Smooth muscle cell (in vitro differentiated cells): ENCODE data around the gene RAB11FIP4. TPM values are rescaled to one million over a fixed set of nuclear protein-coding genes. Genes with fewer than 3 reads are reported as not detected.

Experiments used
- DNase-seq: peaks from one replicate; lab custom pipeline; 2025; ENCODE audit not compliant: unreplicated experiment; lab: John Stamatoyannopoulos, UW
- H2AFZ ChIP-seq: fragments of 200-600 bp; sonication (generic); 2 replicates; pipeline ENCODE4 v1.6.0; 2016; ENCODE audit warnings: antibody characterized with exemption, low read depth, mild to moderate bottlenecking
- H3F3A ChIP-seq: fragments of 200-600 bp; sonication (generic); 2 replicates; pipeline ENCODE4 v1.6.0; 2017; ENCODE audit warnings: antibody characterized with exemption, low read depth
- H3K27ac ChIP-seq: fragments of 200-600 bp; sonication (generic); 2 replicates; pipeline ENCODE4 v1.5.1; 2016; ENCODE audit warnings: low read depth, mild to moderate bottlenecking
- H3K27me3 ChIP-seq: fragments of 200-600 bp; sonication (generic); 2 replicates; pipeline ENCODE4 v1.6.1; 2016; ENCODE audit warnings: low read depth, mild to moderate bottlenecking
- H3K36me3 ChIP-seq: fragments of 200-600 bp; sonication (generic); 2 replicates; pipeline ENCODE4 v1.5.1; 2016; ENCODE audit warnings: low read depth
- H3K4me1 ChIP-seq: fragments of 200-600 bp; sonication (generic); 2 replicates; pipeline ENCODE4 v1.5.1; 2016; ENCODE audit warnings: low read depth
- H3K4me2 ChIP-seq: fragments of 200-600 bp; sonication (generic); 2 replicates; pipeline ENCODE4 v1.6.0; 2016; ENCODE audit warnings: mild to moderate bottlenecking
- H3K4me3 ChIP-seq: fragments of 200-600 bp; sonication (generic); 2 replicates; pipeline ENCODE4 v1.5.1; 2016; ENCODE audit warnings: mild to moderate bottlenecking
- H3K79me2 ChIP-seq: fragments of 200-600 bp; sonication (generic); 2 replicates; pipeline ENCODE4 v1.6.0; 2016; ENCODE audit warnings: low read depth, mild to moderate bottlenecking
- H3K9ac ChIP-seq: fragments of 200-600 bp; sonication (generic); 2 replicates; pipeline ENCODE4 v1.6.0; 2016; ENCODE audit warnings: low read depth
- H3K9me3 ChIP-seq: fragments of 200-600 bp; sonication (generic); replicated peaks from 2 replicates; pipeline ENCODE4 v1.5.1; 2016; ENCODE audit warnings: low read depth
- H4K20me1 ChIP-seq: fragments of 200-600 bp; sonication (generic); 2 replicates; pipeline ENCODE4 v1.6.0; 2016; ENCODE audit warnings: low read depth
- WGBS: methylation state at CpG from one replicate; pipeline ENCODE4 v1.1.7; 2016; ENCODE audit warnings: low lambda C conversion rate; 5-methylcytosine and 5-hydroxymethylcytosine counted together
- polyA plus RNA-seq: library from polyadenylated mRNA; unstranded; fragments of >200 nt; fragmentation: Nextera tagmentation; extraction: Ambion mirVana; gene quantifications from 2 replicates; pipeline ENCODE4 v1.2.1, GENCODE V29; 2016
- total RNA-seq: library from RNA; depleted of rRNA; stranded (reverse); fragments of >200 nt; gene quantifications from 2 replicates; pipeline ENCODE4 v1.2.3, GENCODE V29; 2014
- TF ChIP-seq, protein P1 (sequence below): fragments of 200-600 bp; sonication (generic); IDR thresholded peaks from 2 replicates; pipeline ENCODE4 v1.5.1; 2017; ENCODE audit warnings: borderline replicate concordance, mild to moderate bottlenecking, antibody characterized with exemption; ENCODE audit not compliant: insufficient read depth, poor library complexity, severe bottlenecking

Gene RAB11FIP4
- total and polyA plus RNA-seq, 2 experiments from 2014 or later, result 0.42 to 2.9 TPM

DNA sequence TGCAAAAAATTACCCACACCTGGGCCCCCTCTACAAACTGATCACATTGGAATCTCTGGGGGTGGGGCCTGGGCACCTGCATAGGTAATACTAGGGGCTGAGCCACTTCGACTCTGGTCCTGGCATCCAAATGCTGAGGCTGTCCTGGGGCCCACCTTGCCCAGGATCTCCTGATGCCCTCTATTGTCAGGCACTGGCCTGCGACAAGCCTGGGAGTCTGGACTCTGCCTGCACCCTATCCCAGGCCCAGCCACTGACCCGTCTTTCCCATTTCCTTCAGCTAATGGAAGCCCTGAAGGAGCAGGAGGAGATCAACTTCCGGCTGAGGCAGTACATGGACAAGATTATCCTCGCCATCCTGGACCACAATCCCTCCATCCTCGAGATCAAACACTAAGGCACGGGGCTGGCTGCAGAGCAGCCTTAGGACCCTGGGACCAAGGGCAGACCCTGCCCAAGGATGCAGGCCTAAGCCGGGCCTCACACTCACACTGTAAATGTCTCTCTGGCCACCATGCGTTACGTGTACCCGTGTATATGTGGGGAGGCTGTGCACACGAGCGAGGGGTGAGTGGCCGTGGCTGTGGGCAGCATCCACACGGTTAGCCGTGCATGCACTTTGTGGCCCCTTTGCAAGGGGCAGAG, 140.0 kb downstream of the RAB11FIP4 start:
- DNase-seq, result no peak
- no peaks in the 10 kb centered on the region for H3K79me2 ChIP-seq
- H3K4me3 ChIP-seq, result no peak overlapping the region
- H3K4me2 ChIP-seq, result no peak overlapping the region
- H3K9me3 ChIP-seq, result no peaks in the 10 kb centered on the region
- no peaks in the 10 kb centered on the region for H4K20me1 ChIP-seq
- no peaks in the 10 kb centered on the region for H3K36me3 ChIP-seq
- no peak overlapping the region for H3K27ac ChIP-seq
- H3K27me3 ChIP-seq, result no peaks in the 10 kb centered on the region
- H2AFZ ChIP-seq, result no peak overlapping the region
- peaks cover 12% of the 10 kb centered on the region for H3F3A ChIP-seq
- H3K9ac ChIP-seq, result no peak overlapping the region
- H3K4me1 ChIP-seq, result peaks cover 20% of the 10 kb centered on the region
- WGBS, result 97% methylated on average over 16 of the region's 16 CpGs
- TF ChIP-seq, protein P1, sequence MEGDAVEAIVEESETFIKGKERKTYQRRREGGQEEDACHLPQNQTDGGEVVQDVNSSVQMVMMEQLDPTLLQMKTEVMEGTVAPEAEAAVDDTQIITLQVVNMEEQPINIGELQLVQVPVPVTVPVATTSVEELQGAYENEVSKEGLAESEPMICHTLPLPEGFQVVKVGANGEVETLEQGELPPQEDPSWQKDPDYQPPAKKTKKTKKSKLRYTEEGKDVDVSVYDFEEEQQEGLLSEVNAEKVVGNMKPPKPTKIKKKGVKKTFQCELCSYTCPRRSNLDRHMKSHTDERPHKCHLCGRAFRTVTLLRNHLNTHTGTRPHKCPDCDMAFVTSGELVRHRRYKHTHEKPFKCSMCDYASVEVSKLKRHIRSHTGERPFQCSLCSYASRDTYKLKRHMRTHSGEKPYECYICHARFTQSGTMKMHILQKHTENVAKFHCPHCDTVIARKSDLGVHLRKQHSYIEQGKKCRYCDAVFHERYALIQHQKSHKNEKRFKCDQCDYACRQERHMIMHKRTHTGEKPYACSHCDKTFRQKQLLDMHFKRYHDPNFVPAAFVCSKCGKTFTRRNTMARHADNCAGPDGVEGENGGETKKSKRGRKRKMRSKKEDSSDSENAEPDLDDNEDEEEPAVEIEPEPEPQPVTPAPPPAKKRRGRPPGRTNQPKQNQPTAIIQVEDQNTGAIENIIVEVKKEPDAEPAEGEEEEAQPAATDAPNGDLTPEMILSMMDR, result no peak

DNA sequence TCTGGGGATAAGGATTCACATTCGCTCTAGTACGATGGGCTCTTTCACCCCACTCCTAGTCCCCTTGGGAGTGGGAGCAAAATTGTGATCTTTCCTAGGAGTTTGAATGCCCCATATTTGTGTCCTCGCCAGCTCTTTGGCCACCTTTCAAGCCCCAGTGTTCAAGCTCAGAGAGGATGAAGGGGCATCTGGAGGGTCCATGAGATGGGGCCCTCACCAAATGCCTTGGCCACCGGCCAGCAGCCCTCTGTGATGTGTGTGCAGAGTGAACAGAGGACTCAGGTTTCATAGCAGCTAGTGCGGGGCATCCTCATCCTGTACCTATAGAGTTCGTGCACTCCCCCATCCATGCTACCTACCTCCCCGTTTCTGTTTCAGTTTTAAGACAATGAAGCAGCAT, 140.6 kb downstream of the RAB11FIP4 start:
- DNase-seq, result no peak
- over 99% methylated on average over 7 of the region's 7 CpGs for WGBS
- TF ChIP-seq, protein P1, result no peak
- H3K9ac ChIP-seq, result no peak overlapping the region
- peaks cover 20% of the 10 kb centered on the region for H3K4me1 ChIP-seq
- H3K79me2 ChIP-seq, result no peaks in the 10 kb centered on the region
- peaks cover 12% of the 10 kb centered on the region for H3F3A ChIP-seq
- no peaks in the 10 kb centered on the region for H3K9me3 ChIP-seq
- H3K27ac ChIP-seq, result no peak overlapping the region
- no peak overlapping the region for H3K4me2 ChIP-seq
- H3K27me3 ChIP-seq, result no peaks in the 10 kb centered on the region
- no peak overlapping the region for H3K4me3 ChIP-seq
- no peak overlapping the region for H2AFZ ChIP-seq
- H4K20me1 ChIP-seq, result no peaks in the 10 kb centered on the region
- H3K36me3 ChIP-seq, result no peaks in the 10 kb centered on the region

DNA sequence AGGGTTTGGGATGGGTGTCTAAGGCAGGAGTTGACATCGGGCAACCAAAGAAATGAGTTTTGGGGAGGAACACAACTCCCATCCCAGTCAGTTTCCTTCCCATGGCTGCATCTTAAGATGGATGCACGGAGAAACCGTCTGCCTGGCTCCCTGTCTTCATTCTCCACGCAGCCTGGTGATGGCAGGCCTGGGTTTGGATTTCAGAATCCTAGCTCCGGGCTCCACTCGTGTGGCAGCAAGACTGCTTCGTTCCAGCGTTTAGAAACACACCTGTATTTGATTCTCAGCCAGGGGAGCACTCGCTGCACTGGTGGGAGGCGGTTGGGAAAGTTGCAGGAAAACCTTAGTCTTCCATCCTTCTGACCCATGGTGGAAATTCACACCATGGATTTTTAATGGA, 141.1 kb downstream of the RAB11FIP4 start:
- no peaks in the 10 kb centered on the region for H4K20me1 ChIP-seq
- 93% methylated on average over 10 of the region's 10 CpGs for WGBS
- peaks cover 12% of the 10 kb centered on the region for H3F3A ChIP-seq
- no peaks in the 10 kb centered on the region for H3K27me3 ChIP-seq
- no peaks in the 10 kb centered on the region for H3K9me3 ChIP-seq
- no peaks in the 10 kb centered on the region for H3K36me3 ChIP-seq
- TF ChIP-seq, protein P1, result no peak
- no peak overlapping the region for H3K27ac ChIP-seq
- H3K4me3 ChIP-seq, result no peak overlapping the region
- H3K79me2 ChIP-seq, result no peaks in the 10 kb centered on the region
- H2AFZ ChIP-seq, result no peak overlapping the region
- no peak overlapping the region for H3K9ac ChIP-seq
- H3K4me1 ChIP-seq, result peaks cover 20% of the 10 kb centered on the region
- no peak for DNase-seq
- no peak overlapping the region for H3K4me2 ChIP-seq

DNA sequence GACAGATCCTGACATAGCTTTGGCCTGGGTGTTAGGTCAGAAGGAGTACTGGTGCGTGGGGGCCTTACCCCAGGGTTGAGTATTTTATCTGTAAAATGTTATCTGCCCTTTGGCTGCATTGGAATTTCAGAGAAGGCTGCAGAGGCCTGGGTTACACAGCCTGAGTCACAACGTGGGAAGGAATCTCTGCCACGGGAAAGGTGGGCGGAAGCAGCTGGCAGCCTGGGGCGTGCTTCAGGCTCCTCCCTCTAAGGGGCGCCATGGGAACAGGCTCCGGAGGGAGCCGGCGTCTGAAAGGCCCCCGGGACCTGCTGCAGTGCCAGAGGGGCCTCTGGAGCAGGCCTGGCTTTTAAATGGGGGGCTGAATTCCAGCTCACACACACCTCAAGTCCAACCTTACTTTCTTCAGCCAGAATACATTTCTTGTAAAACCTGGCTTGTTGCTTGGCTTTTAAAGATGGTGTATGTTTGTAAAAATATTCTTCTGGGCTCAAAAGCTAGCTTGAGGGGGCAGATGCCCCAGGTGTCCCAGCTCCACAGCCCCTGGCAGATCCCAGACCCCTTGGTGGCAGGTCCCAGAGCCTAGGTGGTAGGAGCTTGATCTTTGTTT, 142.2 kb downstream of the RAB11FIP4 start:
- peak overlapping the region; percentile 78 for H3K4me2 ChIP-seq
- DNase-seq, result peak; percentile 10
- no peak overlapping the region for H2AFZ ChIP-seq
- H3K27me3 ChIP-seq, result no peaks in the 10 kb centered on the region
- H3K79me2 ChIP-seq, result no peaks in the 10 kb centered on the region
- H3K4me3 ChIP-seq, result no peak overlapping the region
- no peaks in the 10 kb centered on the region for H4K20me1 ChIP-seq
- peaks cover 12% of the 10 kb centered on the region for H3F3A ChIP-seq
- H3K27ac ChIP-seq, result peak overlapping the region; percentile 87
- H3K9me3 ChIP-seq, result no peaks in the 10 kb centered on the region
- peak overlapping the region; percentile 51 for H3K9ac ChIP-seq
- peaks cover 20% of the 10 kb centered on the region for H3K4me1 ChIP-seq
- 5% methylated on average over 10 of the region's 10 CpGs for WGBS
- no peaks in the 10 kb centered on the region for H3K36me3 ChIP-seq
- TF ChIP-seq, protein P1, result peak; percentile 22
